ENCODE measurements around the gene SCYGR2. TPM values are rescaled to one million over a fixed set of nuclear protein-coding genes. Genes with fewer than 3 reads are reported as not detected.

The SCYGR2 gene
- total RNA-seq, 1 experiment from 2014 or later, result not detected

DNA sequence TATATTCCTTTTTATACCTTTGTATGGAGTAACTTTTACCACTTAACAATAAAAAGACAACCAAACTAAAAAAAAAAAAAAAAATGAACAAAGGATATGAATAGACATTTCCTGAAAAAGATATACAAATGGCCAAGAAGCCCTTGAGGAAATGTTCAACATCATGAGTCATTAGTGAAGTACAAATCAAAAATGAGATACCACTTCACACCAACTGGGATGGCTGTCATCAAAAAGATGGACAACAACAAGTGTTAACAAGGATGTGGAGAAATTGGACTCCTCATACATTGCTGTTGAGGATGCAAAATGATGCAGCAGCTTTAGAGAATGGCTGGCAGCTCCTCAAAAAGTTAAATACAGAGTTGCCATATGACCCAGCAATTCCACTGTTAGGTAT is 22.6 kb upstream of the SCYGR2 start:
- no TSS peak for BruUV-seq (replicated peaks)

DNA sequence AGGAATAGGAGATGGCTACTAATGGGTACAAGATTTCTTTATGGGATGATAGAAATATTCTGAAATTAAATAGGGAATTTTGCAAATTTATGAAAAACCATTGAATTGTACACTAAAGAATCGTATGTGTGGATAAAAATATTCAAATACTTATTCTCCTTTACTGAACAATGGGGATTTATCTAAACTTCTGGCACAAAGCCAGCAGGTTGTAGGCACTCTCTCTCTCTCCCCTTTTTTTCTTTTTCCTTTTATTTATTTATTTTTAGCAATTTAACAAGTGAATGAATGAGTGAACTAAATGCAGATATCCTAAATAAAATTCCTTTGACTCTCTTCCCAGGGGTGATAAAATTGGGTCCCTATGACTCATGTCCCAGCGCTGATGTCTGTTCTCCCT is 21.9 kb upstream of the SCYGR2 start:
- H3K36me3 ChIP-seq (ENCODE audit: control insufficient read depth in 1 of 2, insufficient read depth in 2 of 2, low read length in 2 of 2), result no peaks in the 10 kb centered on the region
- no peaks in the 10 kb centered on the region for H3K27me3 ChIP-seq (ENCODE audit: insufficient read depth, low read length)
- intact Hi-C loops (cut with micrococcal nuclease), result no loop called here
- no peak overlapping the region for H3K9ac ChIP-seq (ENCODE audit: low read length)
- H2AFZ ChIP-seq (ENCODE audit: low read depth, low read length, poor library complexity, severe bottlenecking), result no peak overlapping the region
- TF ChIP-seq EZH2phosphoT487 (IDR thresholded peaks at IDR 0.05; ENCODE audit: borderline replicate concordance) (no peak), FOSL1 (IDR thresholded peaks at IDR 0.05; ENCODE audit: low read depth) (no peak), TCF7L2 (IDR thresholded peaks at IDR 0.05; ENCODE audit: borderline replicate concordance, extremely low read depth, insufficient read depth, insufficient read length) (no peak), ELF1 (IDR thresholded peaks at IDR 0.05; ENCODE audit: borderline replicate concordance, low read depth) (no peak), SRF (IDR thresholded peaks at IDR 0.05; ENCODE audit: low read depth) (no peak), EZH2 (IDR thresholded peaks at IDR 0.05) (no peak), SIN3A (IDR thresholded peaks at IDR 0.05; ENCODE audit: low read depth) (no peak), ZFX (IDR thresholded peaks at IDR 0.05) (no peak), CEBPB (IDR thresholded peaks at IDR 0.05; ENCODE audit: low read depth) (no peak)
- TF ChIP-seq, protein P1, sequence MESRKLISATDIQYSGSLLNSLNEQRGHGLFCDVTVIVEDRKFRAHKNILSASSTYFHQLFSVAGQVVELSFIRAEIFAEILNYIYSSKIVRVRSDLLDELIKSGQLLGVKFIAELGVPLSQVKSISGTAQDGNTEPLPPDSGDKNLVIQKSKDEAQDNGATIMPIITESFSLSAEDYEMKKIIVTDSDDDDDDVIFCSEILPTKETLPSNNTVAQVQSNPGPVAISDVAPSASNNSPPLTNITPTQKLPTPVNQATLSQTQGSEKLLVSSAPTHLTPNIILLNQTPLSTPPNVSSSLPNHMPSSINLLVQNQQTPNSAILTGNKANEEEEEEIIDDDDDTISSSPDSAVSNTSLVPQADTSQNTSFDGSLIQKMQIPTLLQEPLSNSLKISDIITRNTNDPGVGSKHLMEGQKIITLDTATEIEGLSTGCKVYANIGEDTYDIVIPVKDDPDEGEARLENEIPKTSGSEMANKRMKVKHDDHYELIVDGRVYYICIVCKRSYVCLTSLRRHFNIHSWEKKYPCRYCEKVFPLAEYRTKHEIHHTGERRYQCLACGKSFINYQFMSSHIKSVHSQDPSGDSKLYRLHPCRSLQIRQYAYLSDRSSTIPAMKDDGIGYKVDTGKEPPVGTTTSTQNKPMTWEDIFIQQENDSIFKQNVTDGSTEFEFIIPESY (IDR thresholded peaks at IDR 0.05; ENCODE audit: extremely low read depth, insufficient replicate concordance, low read length), result no peak
- TF ChIP-seq, protein P2, sequence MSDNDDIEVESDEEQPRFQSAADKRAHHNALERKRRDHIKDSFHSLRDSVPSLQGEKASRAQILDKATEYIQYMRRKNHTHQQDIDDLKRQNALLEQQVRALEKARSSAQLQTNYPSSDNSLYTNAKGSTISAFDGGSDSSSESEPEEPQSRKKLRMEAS (IDR thresholded peaks at IDR 0.05), result no peak
- no peaks in the 10 kb centered on the region for H3K79me2 ChIP-seq (ENCODE audit: insufficient read depth, low read length)
- no peaks in the 10 kb centered on the region for H3K9me2 ChIP-seq (ENCODE audit: insufficient read depth)
- no peaks in the 10 kb centered on the region for H3K4me1 ChIP-seq (ENCODE audit: control insufficient read depth in 1 of 2, insufficient read depth in 2 of 2, low read length in 2 of 2)
- DNase-seq (ENCODE audit: low read depth, low spot score) (no peak), ATAC-seq (no peak)
- no TSS peak for BruUV-seq (replicated peaks)
- POLR2A ChIA-PET, result no interaction called here
- no peaks in the 10 kb centered on the region for H3K9me3 ChIP-seq (ENCODE audit: control insufficient read depth in 1 of 2, insufficient read depth in 1 of 2, low read depth in 1 of 2, low read length in 2 of 2)
- no peak overlapping the region for H3K4me2 ChIP-seq (ENCODE audit: low read length)
- H3K27ac ChIP-seq (ENCODE audit: low read depth, low read length), result no peak overlapping the region
- no peak overlapping the region for H3K4me3 ChIP-seq (replicated peaks in 1 of 2; ENCODE audit: low read depth in 1 of 2, low read length in 2 of 2)
- RAD21 ChIA-PET (ENCODE audit: low non-redundant PET in 1 of 2, low total read pairs in 2 of 2, uncharacterized antibody in 2 of 2, unreplicated experiment in 2 of 2), result no interaction called here
- H4K20me1 ChIP-seq (ENCODE audit: insufficient read depth), result no peaks in the 10 kb centered on the region
- CTCF ChIA-PET, result no interaction called here

More for the DNA sequence above, 22.6 kb upstream of the SCYGR2 start:
- ChIA-PET CTCF (no interaction called here), RAD21 (ENCODE audit: low non-redundant PET in 1 of 2, low total read pairs in 2 of 2, uncharacterized antibody in 2 of 2, unreplicated experiment in 2 of 2) (no interaction called here), POLR2A (no interaction called here)
- no peak overlapping the region for H2AFZ ChIP-seq (ENCODE audit: low read depth, low read length, poor library complexity, severe bottlenecking)
- H3K9ac ChIP-seq (ENCODE audit: low read length), result no peak overlapping the region
- no peaks in the 10 kb centered on the region for H3K79me2 ChIP-seq (ENCODE audit: insufficient read depth, low read length)
- H3K36me3 ChIP-seq (ENCODE audit: control insufficient read depth in 1 of 2, insufficient read depth in 2 of 2, low read length in 2 of 2), result no peaks in the 10 kb centered on the region
- no peaks in the 10 kb centered on the region for H3K9me2 ChIP-seq (ENCODE audit: insufficient read depth)
- DNase-seq (ENCODE audit: low read depth, low spot score) (no peak), ATAC-seq (no peak)
- H3K9me3 ChIP-seq (ENCODE audit: control insufficient read depth in 1 of 2, insufficient read depth in 1 of 2, low read depth in 1 of 2, low read length in 2 of 2), result no peaks in the 10 kb centered on the region
- H4K20me1 ChIP-seq (ENCODE audit: insufficient read depth), result no peaks in the 10 kb centered on the region
- no peak overlapping the region for H3K4me3 ChIP-seq (replicated peaks in 1 of 2; ENCODE audit: low read depth in 1 of 2, low read length in 2 of 2)
- H3K27me3 ChIP-seq (ENCODE audit: insufficient read depth, low read length), result no peaks in the 10 kb centered on the region
- intact Hi-C loops (cut with micrococcal nuclease), result no loop called here
- H3K4me2 ChIP-seq (ENCODE audit: low read length), result no peak overlapping the region
- TF ChIP-seq CBX3 (IDR thresholded peaks at IDR 0.05; ENCODE audit: low read depth), result no peak
- no peaks in the 10 kb centered on the region for H3K4me1 ChIP-seq (ENCODE audit: control insufficient read depth in 1 of 2, insufficient read depth in 2 of 2, low read length in 2 of 2)
- H3K27ac ChIP-seq (ENCODE audit: low read depth, low read length), result no peak overlapping the region
